Measurements from ENCODE around the gene CLEC20A.

The CLEC20A gene

GRCh38 chr1:178500936-178501554 is 4.3 kb upstream of the CLEC20A start:
- no peak for DNase-seq (ENCODE audit: low read depth)
- H3K4me3 ChIP-seq (ENCODE audit: low read length), result no peak overlapping the region
- TF ChIP-seq CTCF (conservative IDR thresholded peaks at IDR 0.05; ENCODE audit: low read length), result no peak

GRCh38 chr1:178500091-178500770 is 3.5 kb upstream of the CLEC20A start:
- peak; percentile 17; the same call in 1 of the 2 replicates for TF ChIP-seq CTCF (conservative IDR thresholded peaks at IDR 0.05; ENCODE audit: low read length)
- H3K4me3 ChIP-seq (ENCODE audit: low read length), result no peak overlapping the region
- DNase-seq (ENCODE audit: low read depth), result no peak

- DNase-seq (ENCODE audit: low read depth), result no peak
- no peak overlapping the region for H3K4me3 ChIP-seq (ENCODE audit: low read length)
- TF ChIP-seq CTCF (conservative IDR thresholded peaks at IDR 0.05; ENCODE audit: low read length), result no peak
Measured at GRCh38 chr1:178498896-178499675, 2.3 kb upstream of the CLEC20A start.

GRCh38 chr1:178497903-178498478 is 1.2 kb upstream of the CLEC20A start:
- no peak for DNase-seq (ENCODE audit: low read depth)
- no peak for TF ChIP-seq CTCF (conservative IDR thresholded peaks at IDR 0.05; ENCODE audit: low read length)
- no peak overlapping the region for H3K4me3 ChIP-seq (ENCODE audit: low read length)

GRCh38 chr1:178495741-178496409 is 889 bp downstream of the CLEC20A start:
- no peak for TF ChIP-seq CTCF (conservative IDR thresholded peaks at IDR 0.05; ENCODE audit: low read length)
- H3K4me3 ChIP-seq (ENCODE audit: low read length), result no peak overlapping the region
- no peak for DNase-seq (ENCODE audit: low read depth)

- no peak for TF ChIP-seq CTCF (conservative IDR thresholded peaks at IDR 0.05; ENCODE audit: low read length)
- no peak for DNase-seq (ENCODE audit: low read depth)
Measured at GRCh38 chr1:178495158-178495557, 1.6 kb downstream of the CLEC20A start.

More at GRCh38 chr1:178495158-178495557, 1.6 kb downstream of the CLEC20A start:
- no peak overlapping the region for H3K4me3 ChIP-seq (ENCODE audit: low read length)
